ENCODE data around the gene TMOD3.

- TF ChIP-seq CTCF (conservative IDR thresholded peaks at IDR 0.05 in 1 of 2, IDR thresholded peaks at IDR 0.05 in 1 of 2; ENCODE audit: low read depth in 1 of 2, low read length in 2 of 2) (no peak), EZH2 (IDR thresholded peaks at IDR 0.05; ENCODE audit: low read length, missing control alignments) (no peak)
These were observed 97.4 kb downstream of the TMOD3 start for GRCh38 chr15:51926809-51927208.
